Activated naive CD4-positive, alpha-beta T cell treated with anti-CD3 and anti-CD28 coated beads, Interleukin-2, amount 50 U/mL, for 24 hours (primary cell): ENCODE data around the gene OTOS.

Experiments used
- H3K27ac Mint-ChIP-seq: one replicate; pipeline ENCODE4 v1.8.0; 2021; ENCODE audit warnings: mild to moderate bottlenecking, mixed read lengths
- H3K27me3 Mint-ChIP-seq: one replicate; pipeline ENCODE4 v1.8.0; 2021; ENCODE audit warnings: mixed read lengths
- H3K36me3 Mint-ChIP-seq: one replicate; pipeline ENCODE4 v1.8.0; 2021; ENCODE audit warnings: mixed read lengths
- H3K4me1 Mint-ChIP-seq: one replicate; pipeline ENCODE4 v1.8.0; 2021; ENCODE audit warnings: mixed read lengths
- H3K4me3 Mint-ChIP-seq: one replicate; pipeline ENCODE4 v1.8.0; 2021; ENCODE audit warnings: mild to moderate bottlenecking, mixed read lengths
- H3K9me3 Mint-ChIP-seq: one replicate; pipeline ENCODE4 v1.8.0; 2021; ENCODE audit warnings: mixed read lengths

OTOS gene

GRCh38 chr2:240098349-240098748 lies 42.1 kb downstream of the OTOS start:
- H3K27ac Mint-ChIP-seq = no peak overlapping the region
- H3K27me3 Mint-ChIP-seq = peaks cover 50% of the 10 kb centered on the region
- peaks cover 15% of the 10 kb centered on the region for H3K9me3 Mint-ChIP-seq
- peaks cover 3% of the 10 kb centered on the region for H3K36me3 Mint-ChIP-seq
- H3K4me3 Mint-ChIP-seq = no peak overlapping the region
- H3K4me1 Mint-ChIP-seq = no peaks in the 10 kb centered on the region

GRCh38 chr2:240095556-240096523 lies 44.6 kb downstream of the OTOS start:
- peaks cover 15% of the 10 kb centered on the region for H3K9me3 Mint-ChIP-seq
- no peaks in the 10 kb centered on the region for H3K4me1 Mint-ChIP-seq
- H3K27me3 Mint-ChIP-seq = peaks cover 58% of the 10 kb centered on the region
- peaks cover 6% of the 10 kb centered on the region for H3K36me3 Mint-ChIP-seq
- no peak overlapping the region for H3K27ac Mint-ChIP-seq
- H3K4me3 Mint-ChIP-seq = no peak overlapping the region

- H3K36me3 Mint-ChIP-seq = peaks cover 7% of the 10 kb centered on the region
- peaks cover 33% of the 10 kb centered on the region for H3K27me3 Mint-ChIP-seq
- peaks cover 17% of the 10 kb centered on the region for H3K9me3 Mint-ChIP-seq
- no peak overlapping the region for H3K4me3 Mint-ChIP-seq
- H3K27ac Mint-ChIP-seq = no peak overlapping the region
- H3K4me1 Mint-ChIP-seq = no peaks in the 10 kb centered on the region
These were observed 51.2 kb downstream of the OTOS start for GRCh38 chr2:240089306-240089705.
